MG63 (cell line): Measurements from ENCODE around the gene SCN4B. TPM values are rescaled to one million over a fixed set of nuclear protein-coding genes. Genes with fewer than 3 reads are reported as not detected.

Experiments used
- total RNA-seq: library from RNA; depleted of rRNA; stranded (reverse); fragments of >200 nt; shearing (Covaris generic); gene quantifications from 2 replicates; pipeline ENCODE4 v1.2.3, GENCODE V29; 2014; ENCODE audit warnings: low replicate concordance; rRNA removed

Gene SCN4B
- total RNA-seq, 1 experiment from 2014 or later: 0.23 TPM

Other genes starting within 250 kb of the SCN4B start
- gene TMPRSS13, start 223.4 kb downstream of the SCN4B start, total RNA-seq: not detected in 2 replicates
- gene IL10RA, start 166.4 kb downstream of the SCN4B start, total RNA-seq: 1.3 TPM in 1 of 2 replicates, not detected in the other
- not detected in 2 replicates for gene TMPRSS4, start 75.7 kb downstream of the SCN4B start, total RNA-seq
- gene SMIM35, start 65.9 kb downstream of the SCN4B start, total RNA-seq: not detected in 2 replicates
- gene SCN2B, start 23.8 kb upstream of the SCN4B start, total RNA-seq: not detected in 2 replicates
- gene JAML, start 72.2 kb upstream of the SCN4B start, total RNA-seq: not detected in 2 replicates
- gene MPZL3, start 99.5 kb upstream of the SCN4B start, total RNA-seq: 1.3 and 1.6 TPM in 2 replicates
- gene MPZL2, start 111.5 kb upstream of the SCN4B start, total RNA-seq: not detected in 2 replicates
- not detected in 2 replicates for gene CD3E, start 151.9 kb upstream of the SCN4B start, total RNA-seq
- not detected in 2 replicates for gene CD3D, start 189.9 kb upstream of the SCN4B start, total RNA-seq
- gene CD3G, start 191.5 kb upstream of the SCN4B start, total RNA-seq: not detected in 2 replicates
- gene UBE4A, start 206.8 kb upstream of the SCN4B start, total RNA-seq: 30.3 and 40.1 TPM in 2 replicates
- gene ATP5MG, start 248.8 kb upstream of the SCN4B start, total RNA-seq: 113 and 709 TPM in 2 replicates